Type B pancreatic cell (in vitro differentiated cells): ENCODE results near the gene LHX5. TPM values are rescaled to one million over a fixed set of nuclear protein-coding genes. Genes with fewer than 3 reads are reported as not detected.

ENCODE experiments used
- DNase-seq: peaks from one replicate; pipeline ENCODE4 v3.0.0; 2021; ENCODE audit warnings: mixed read lengths; ENCODE audit not compliant: unreplicated experiment; ENCODE audit errors: extremely low spot score
- H3K27ac Mint-ChIP-seq: 2 replicates; pipeline ENCODE4 v1.8.0; 2021; ENCODE audit warnings: mild to moderate bottlenecking, mixed read lengths
- H3K27me3 Mint-ChIP-seq: 2 replicates; pipeline ENCODE4 v1.8.0; 2021; ENCODE audit warnings: mixed read lengths
- H3K36me3 Mint-ChIP-seq: 2 replicates; pipeline ENCODE4 v1.8.0; 2021; ENCODE audit warnings: mixed read lengths
- H3K4me1 Mint-ChIP-seq: one replicate; pipeline ENCODE4 v1.8.0; 2021; ENCODE audit warnings: mixed read lengths; ENCODE audit not compliant: unreplicated experiment
- H3K4me3 Mint-ChIP-seq: 2 replicates; pipeline ENCODE4 v1.8.0; 2021; ENCODE audit warnings: mild to moderate bottlenecking, mixed read lengths
- H3K9me3 Mint-ChIP-seq: 2 replicates; pipeline ENCODE4 v1.8.0; 2021; ENCODE audit warnings: mixed read lengths
- total RNA-seq: library from RNA; stranded (reverse); gene quantifications from 2 replicates; pipeline ENCODE4 v1.2.1, GENCODE V29; 2021; ENCODE audit warnings: low replicate concordance
- TF ChIP-seq, protein P1 (sequence below): fragments of 200-600 bp; sonication (generic); conservative IDR thresholded peaks from 2 replicates; pipeline ENCODE4 v1.5.0; 2021; ENCODE audit warnings: antibody characterized with exemption, mild to moderate bottlenecking

LHX5 gene
- total RNA-seq, 1 donor from 2014 or later, result 0.12 TPM

DNA sequence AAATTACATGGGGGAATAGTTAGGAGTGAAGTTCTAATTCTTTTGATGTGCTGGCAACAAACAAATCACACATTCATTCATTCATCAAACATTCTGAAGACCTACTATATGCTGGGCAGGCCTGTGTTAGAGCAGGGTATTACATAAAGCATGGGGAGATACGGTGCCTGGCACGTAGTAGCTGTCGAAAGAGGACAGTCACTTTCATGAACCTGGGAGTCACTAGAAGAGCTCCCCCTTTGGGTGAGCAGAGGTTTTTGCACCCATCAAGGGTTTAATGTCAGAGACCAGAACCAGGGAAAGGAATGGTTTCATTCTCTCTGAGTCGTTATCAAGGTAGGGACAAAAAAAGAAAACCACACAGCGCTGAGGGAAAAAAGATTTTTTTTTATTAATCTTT, 10.0 kb downstream of the LHX5 start:
- TF ChIP-seq, protein P1, sequence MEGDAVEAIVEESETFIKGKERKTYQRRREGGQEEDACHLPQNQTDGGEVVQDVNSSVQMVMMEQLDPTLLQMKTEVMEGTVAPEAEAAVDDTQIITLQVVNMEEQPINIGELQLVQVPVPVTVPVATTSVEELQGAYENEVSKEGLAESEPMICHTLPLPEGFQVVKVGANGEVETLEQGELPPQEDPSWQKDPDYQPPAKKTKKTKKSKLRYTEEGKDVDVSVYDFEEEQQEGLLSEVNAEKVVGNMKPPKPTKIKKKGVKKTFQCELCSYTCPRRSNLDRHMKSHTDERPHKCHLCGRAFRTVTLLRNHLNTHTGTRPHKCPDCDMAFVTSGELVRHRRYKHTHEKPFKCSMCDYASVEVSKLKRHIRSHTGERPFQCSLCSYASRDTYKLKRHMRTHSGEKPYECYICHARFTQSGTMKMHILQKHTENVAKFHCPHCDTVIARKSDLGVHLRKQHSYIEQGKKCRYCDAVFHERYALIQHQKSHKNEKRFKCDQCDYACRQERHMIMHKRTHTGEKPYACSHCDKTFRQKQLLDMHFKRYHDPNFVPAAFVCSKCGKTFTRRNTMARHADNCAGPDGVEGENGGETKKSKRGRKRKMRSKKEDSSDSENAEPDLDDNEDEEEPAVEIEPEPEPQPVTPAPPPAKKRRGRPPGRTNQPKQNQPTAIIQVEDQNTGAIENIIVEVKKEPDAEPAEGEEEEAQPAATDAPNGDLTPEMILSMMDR, result peak; percentile 67
- H3K27ac Mint-ChIP-seq, result no peak overlapping the region
- H3K4me3 Mint-ChIP-seq, result no peak overlapping the region
- DNase-seq, result no peak
- H3K9me3 Mint-ChIP-seq, result no peaks in the 10 kb centered on the region
- H3K27me3 Mint-ChIP-seq, result peaks cover 93% of the 10 kb centered on the region
- H3K36me3 Mint-ChIP-seq, result no peaks in the 10 kb centered on the region
- peaks cover 10% of the 10 kb centered on the region for H3K4me1 Mint-ChIP-seq

DNA sequence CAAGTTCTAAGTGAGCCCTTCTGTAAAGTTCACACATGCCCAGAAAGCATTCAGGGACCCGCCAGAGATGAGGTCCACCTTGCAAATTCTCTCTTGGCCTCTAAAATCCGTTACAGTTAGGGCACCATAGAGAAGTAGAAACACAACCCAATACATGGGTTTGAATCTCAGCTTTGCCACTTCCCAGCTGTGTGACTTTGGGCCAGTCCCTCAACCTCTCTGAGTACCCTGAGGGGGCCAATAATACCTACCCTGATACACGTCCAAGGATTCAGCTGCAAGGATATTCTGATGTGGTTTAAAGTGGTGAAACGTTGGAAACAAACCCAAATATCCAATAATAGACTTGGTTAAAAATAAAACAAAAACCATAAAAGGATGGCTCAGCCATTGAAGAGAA, 11.7 kb downstream of the LHX5 start:
- TF ChIP-seq, protein P1, result no peak
- Mint-ChIP-seq H3K4me3 (no peak overlapping the region), H3K9me3 (no peaks in the 10 kb centered on the region), H3K4me1 (peaks cover 10% of the 10 kb centered on the region), H3K36me3 (no peaks in the 10 kb centered on the region), H3K27me3 (peaks cover 89% of the 10 kb centered on the region), H3K27ac (no peak overlapping the region)
- DNase-seq, result no peak

DNA sequence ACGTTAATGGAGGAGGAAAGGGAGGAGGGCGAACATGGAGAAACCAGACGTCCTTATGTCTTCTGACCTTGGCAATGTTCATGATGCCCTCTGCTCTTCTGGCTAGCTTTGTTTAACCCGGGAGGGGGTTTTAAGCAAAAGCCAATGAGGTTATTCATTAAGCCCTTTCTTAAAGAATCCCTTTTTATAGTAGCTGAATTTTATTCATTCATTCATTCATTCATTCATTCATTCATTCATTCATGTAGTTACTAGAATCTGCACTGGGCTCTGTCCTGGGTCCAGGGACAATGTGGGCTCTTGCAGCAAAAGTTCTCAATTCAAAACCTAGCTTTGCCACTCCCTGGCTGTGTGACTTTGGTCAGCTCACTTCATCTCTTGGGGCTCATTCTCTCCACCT, 14.0 kb downstream of the LHX5 start:
- H3K4me3 Mint-ChIP-seq, result no peak overlapping the region
- no peak for DNase-seq
- peaks cover 3% of the 10 kb centered on the region for H3K4me1 Mint-ChIP-seq
- no peaks in the 10 kb centered on the region for H3K9me3 Mint-ChIP-seq
- TF ChIP-seq, protein P1, result no peak
- no peaks in the 10 kb centered on the region for H3K36me3 Mint-ChIP-seq
- peaks cover 88% of the 10 kb centered on the region for H3K27me3 Mint-ChIP-seq
- no peak overlapping the region for H3K27ac Mint-ChIP-seq

DNA sequence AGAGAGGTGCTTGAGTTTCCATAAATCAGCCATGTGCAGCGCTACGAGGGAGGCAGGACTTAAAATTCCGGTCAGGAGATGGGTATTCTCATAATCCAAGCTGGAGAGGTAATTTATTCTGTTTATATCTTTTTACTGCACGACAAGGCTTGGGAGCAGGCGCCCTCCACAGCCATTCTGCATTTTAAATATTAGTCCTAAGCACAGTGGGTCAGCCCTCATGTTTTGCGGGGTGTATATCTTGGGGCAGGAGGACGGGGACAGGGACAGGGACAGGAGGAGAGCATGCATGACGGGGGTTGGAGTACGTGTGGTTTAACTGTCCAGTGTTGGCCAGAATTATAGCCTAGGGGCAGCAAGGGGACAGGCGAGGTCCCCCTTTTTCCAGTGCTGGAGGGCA, 14.5 kb downstream of the LHX5 start:
- no peak overlapping the region for H3K27ac Mint-ChIP-seq
- peaks cover 86% of the 10 kb centered on the region for H3K27me3 Mint-ChIP-seq
- no peaks in the 10 kb centered on the region for H3K9me3 Mint-ChIP-seq
- TF ChIP-seq, protein P1, result no peak
- no peaks in the 10 kb centered on the region for H3K4me1 Mint-ChIP-seq
- DNase-seq, result no peak
- no peaks in the 10 kb centered on the region for H3K36me3 Mint-ChIP-seq
- H3K4me3 Mint-ChIP-seq, result no peak overlapping the region

DNA sequence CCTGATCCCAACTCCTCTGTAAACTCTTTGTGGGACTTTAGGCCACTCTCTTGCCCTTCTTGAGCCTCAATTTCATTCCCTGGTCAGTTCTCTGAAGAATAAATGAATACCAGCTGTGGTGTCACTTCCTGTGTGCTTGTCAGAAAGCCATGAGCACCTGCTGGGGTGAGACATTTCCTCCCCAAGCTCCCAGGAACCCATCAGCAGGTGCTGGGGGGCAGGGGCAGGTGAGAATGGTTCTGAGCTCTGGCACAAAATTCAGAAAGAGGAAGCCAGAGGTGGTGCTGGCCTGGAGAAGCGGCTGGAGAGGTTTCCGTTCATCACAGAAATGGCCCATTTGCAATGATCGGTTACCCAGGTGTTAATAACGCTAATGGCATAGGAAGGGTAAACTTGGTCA, 14.9 kb downstream of the LHX5 start:
- Mint-ChIP-seq H3K36me3 (no peaks in the 10 kb centered on the region), H3K27ac (no peak overlapping the region), H3K4me1 (no peaks in the 10 kb centered on the region), H3K27me3 (peaks cover 84% of the 10 kb centered on the region), H3K4me3 (no peak overlapping the region), H3K9me3 (no peaks in the 10 kb centered on the region)
- no peak for DNase-seq
- TF ChIP-seq, protein P1, result no peak

DNA sequence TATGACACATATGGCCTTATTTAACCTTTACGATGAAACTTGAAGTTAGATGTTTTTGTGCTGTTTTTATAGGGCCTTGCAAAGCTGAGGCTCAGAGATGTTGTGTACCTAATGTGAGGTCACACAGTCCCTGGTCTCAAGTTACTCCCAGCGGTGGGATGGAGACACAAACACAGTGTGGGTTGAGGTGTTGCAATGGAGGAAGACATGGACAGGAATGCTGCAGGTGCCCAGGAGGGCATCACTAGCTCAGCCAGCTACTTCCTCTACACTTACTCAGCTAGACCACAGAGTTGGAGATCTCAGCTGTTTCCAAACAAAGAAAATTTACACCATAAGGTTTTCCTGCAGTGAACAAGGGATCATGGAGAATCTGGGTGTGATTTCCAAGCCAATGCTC, 15.5 kb downstream of the LHX5 start:
- DNase-seq, result no peak
- TF ChIP-seq, protein P1, result no peak
- H3K4me3 Mint-ChIP-seq, result no peak overlapping the region
- no peaks in the 10 kb centered on the region for H3K36me3 Mint-ChIP-seq
- peaks cover 78% of the 10 kb centered on the region for H3K27me3 Mint-ChIP-seq
- no peaks in the 10 kb centered on the region for H3K9me3 Mint-ChIP-seq
- H3K4me1 Mint-ChIP-seq, result no peaks in the 10 kb centered on the region
- no peak overlapping the region for H3K27ac Mint-ChIP-seq
